GM19395 (cell line): ENCODE data around the gene ST3GAL4.
"Not testable (repeated sequence)": the region's sequence is repeated elsewhere in the genome, so short reads cannot be mapped to it uniquely, and the experiment has no call there.

Experiments used
- ATAC-seq: cut with Tn5 transposase; IDR thresholded peaks from one replicate; pipeline ENCODE4 v1.9.1; 2021; ENCODE audit warnings: mild to moderate bottlenecking, moderate library complexity; ENCODE audit not compliant: unreplicated experiment

Gene ST3GAL4

GRCh38 chr11:126345759-126346585 lies 9.5 kb upstream of the ST3GAL4 start:
- ATAC-seq = no peak

- ATAC-seq = no peak
Measured at GRCh38 chr11:126346586-126346940, 8.9 kb upstream of the ST3GAL4 start.

GRCh38 chr11:126346946-126347345 lies 8.5 kb upstream of the ST3GAL4 start:
- ATAC-seq = not testable (repeated sequence)

- ATAC-seq = no peak
Measured at GRCh38 chr11:126347751-126348668, 7.5 kb upstream of the ST3GAL4 start.

GRCh38 chr11:126348806-126349582 lies 6.5 kb upstream of the ST3GAL4 start:
- ATAC-seq = no peak

- ATAC-seq = no peak
Measured at GRCh38 chr11:126350836-126351235, 4.7 kb upstream of the ST3GAL4 start.

- no peak for ATAC-seq
Measured at GRCh38 chr11:126352163-126352562, 3.3 kb upstream of the ST3GAL4 start.

- ATAC-seq = no peak
Measured at GRCh38 chr11:126352934-126353801, 2.3 kb upstream of the ST3GAL4 start.

- peak; percentile 54 for ATAC-seq
Measured at GRCh38 chr11:126354631-126355323, 709 bp upstream of the ST3GAL4 start.

- peak; percentile 29 for ATAC-seq
Measured at GRCh38 chr11:126355926-126356897, 726 bp downstream of the ST3GAL4 start.

GRCh38 chr11:126357055-126357962 lies 1.8 kb downstream of the ST3GAL4 start:
- ATAC-seq = no peak

- no peak for ATAC-seq
Measured at GRCh38 chr11:126357969-126358762, 2.7 kb downstream of the ST3GAL4 start.

GRCh38 chr11:126358763-126359160 lies 3.3 kb downstream of the ST3GAL4 start:
- no peak for ATAC-seq

- ATAC-seq = no peak
Measured at GRCh38 chr11:126359431-126360048, 4.1 kb downstream of the ST3GAL4 start.

GRCh38 chr11:126360049-126360446 lies 4.6 kb downstream of the ST3GAL4 start:
- no peak for ATAC-seq

- no peak for ATAC-seq
Measured at GRCh38 chr11:126361400-126361799, 5.9 kb downstream of the ST3GAL4 start.
